Measurements from ENCODE around the gene ALOX5AP. TPM values are rescaled to one million over a fixed set of nuclear protein-coding genes. Genes with fewer than 3 reads are reported as not detected.

The ALOX5AP gene
- 3.7 TPM for total RNA-seq

DNA sequence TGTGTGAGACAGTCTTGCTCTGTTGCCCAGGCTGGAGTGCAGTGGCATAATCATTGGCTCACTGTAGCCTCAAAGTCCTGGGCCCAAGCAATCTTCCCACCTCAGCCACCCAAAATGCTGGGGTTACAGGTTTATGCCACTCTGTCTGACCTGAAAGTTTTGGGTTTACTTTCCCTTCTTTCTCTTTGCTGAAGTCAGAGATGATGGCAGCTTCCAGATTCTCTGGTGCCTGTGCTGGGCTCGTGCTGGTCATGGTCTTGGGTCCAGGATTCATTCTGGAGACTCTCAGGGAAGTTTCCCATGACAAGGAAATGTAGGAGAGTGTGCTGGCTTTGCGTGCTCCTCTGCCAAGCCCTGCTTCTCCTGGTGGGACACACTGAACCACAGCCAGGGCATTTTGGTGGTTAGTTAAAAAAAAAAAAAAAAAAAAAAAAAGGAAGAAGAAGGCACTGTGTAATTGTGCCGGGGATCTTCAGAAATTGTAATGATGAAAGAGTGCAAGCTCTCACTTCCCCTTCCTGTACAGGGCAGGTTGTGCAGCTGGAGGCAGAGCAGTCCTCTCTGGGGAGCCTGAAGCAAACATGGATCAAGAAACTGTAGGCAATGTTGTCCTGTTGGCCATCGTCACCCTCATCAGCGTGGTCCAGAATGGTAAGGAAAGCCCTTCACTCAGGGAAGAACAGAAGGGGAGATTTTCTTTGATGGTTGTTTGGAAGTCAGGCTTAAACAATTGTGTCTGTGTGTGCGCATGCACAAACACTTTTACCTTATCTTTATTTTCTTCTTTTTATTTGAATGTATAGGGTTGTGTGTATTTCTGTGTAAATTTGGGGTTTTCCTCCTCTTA is at the start of gene ALOX5AP:
Gene ALOX5AP (plus strand): TSS at position 519 of the 847 bp plus-strand sequence. CDS start 63 bp downstream, at position 582.

Other genes starting within 250 kb of the ALOX5AP start
- gene USPL1, start 117.6 kb upstream of the ALOX5AP start, total RNA-seq: 39.0 TPM
- gene MEDAG, start 170.7 kb downstream of the ALOX5AP start, total RNA-seq: 0.46 TPM
- 3.2 TPM for gene TEX26, start 197.1 kb downstream of the ALOX5AP start, total RNA-seq

Data from diencephalon (tissue), 1 donor.